SK-N-SH treated with all-trans-retinoic acid at 6 μM for 48 hours (cell line): Measurements from ENCODE around the gene IP6K3.

Experiments used
- ATAC-seq: fragments of 200-7000 bp; cut with Tn5 transposase; 3 replicates; pipeline ENCODE4 v1.9.1; 2020; ENCODE audit warnings: mild to moderate bottlenecking, moderate library complexity
- CSDC2 ChIP-seq: fragments of 250-450 bp; sonication (Bioruptor Pico); IDR thresholded peaks from 2 replicates; pipeline ENCODE4 v1.5.0; 2020; ENCODE audit warnings: mild to moderate bottlenecking, moderate library complexity
- ESRRG ChIP-seq: fragments of 250-450 bp; sonication (Bioruptor Pico); IDR thresholded peaks from 2 replicates; pipeline ENCODE4 v1.6.1; 2021; ENCODE audit warnings: mild to moderate bottlenecking
- GLIS3 ChIP-seq: fragments of 250-450 bp; sonication (Bioruptor Pico); IDR thresholded peaks from 2 replicates; pipeline ENCODE4 v1.5.0; 2020; ENCODE audit warnings: mild to moderate bottlenecking, moderate library complexity
- ISL1 ChIP-seq: fragments of 250-450 bp; sonication (Bioruptor Pico); IDR thresholded peaks from 2 replicates; pipeline ENCODE4 v2.1.2; 2022; ENCODE audit warnings: mild to moderate bottlenecking, moderate library complexity
- OSR1 ChIP-seq: fragments of 250-450 bp; sonication (Bioruptor Pico); IDR thresholded peaks from 2 replicates; pipeline ENCODE4 v1.8.0; 2022; ENCODE audit warnings: moderate library complexity, mild to moderate bottlenecking, inconsistent platforms
- PPARA ChIP-seq: fragments of 250-450 bp; sonication (Bioruptor Pico); IDR thresholded peaks from 2 replicates; pipeline ENCODE4 v1.5.0; 2020; ENCODE audit warnings: mild to moderate bottlenecking, borderline replicate concordance
- RARB ChIP-seq: fragments of 250-450 bp; sonication (Bioruptor Pico); IDR thresholded peaks from 2 replicates; pipeline ENCODE4 v1.8.0; 2021; ENCODE audit warnings: mild to moderate bottlenecking, moderate library complexity
- SNAI2 ChIP-seq: fragments of 250-450 bp; sonication (Bioruptor Pico); IDR thresholded peaks from 2 replicates; pipeline ENCODE4 v1.5.0; 2020; ENCODE audit warnings: mild to moderate bottlenecking, moderate library complexity
- TOX ChIP-seq: fragments of 250-450 bp; sonication (Bioruptor Pico); IDR thresholded peaks from 2 replicates; pipeline ENCODE4 v1.8.0; 2021; ENCODE audit warnings: mild to moderate bottlenecking, moderate library complexity, borderline replicate concordance
- ZC3H10 ChIP-seq: fragments of 250-450 bp; sonication (Bioruptor Pico); IDR thresholded peaks from 2 replicates; pipeline ENCODE4 v1.5.1; 2021; ENCODE audit warnings: mild to moderate bottlenecking, moderate library complexity
- ZFP3 ChIP-seq: fragments of 250-450 bp; sonication (Bioruptor Pico); IDR thresholded peaks from 2 replicates; pipeline ENCODE4 v1.5.0; 2020; ENCODE audit warnings: mild to moderate bottlenecking, moderate library complexity
- ZFP30 ChIP-seq: fragments of 450-650 bp; formaldehyde crosslinking; IDR thresholded peaks from 2 replicates; pipeline ENCODE4 v1.5.0; 2022; ENCODE audit warnings: mild to moderate bottlenecking, moderate library complexity
- ZNF565 ChIP-seq: fragments of 450-650 bp; formaldehyde crosslinking; conservative IDR thresholded peaks from 2 replicates; pipeline ENCODE4 v1.5.0; 2020; ENCODE audit warnings: low read depth, mild to moderate bottlenecking, moderate library complexity
- ZNF70 ChIP-seq: fragments of 450-650 bp; formaldehyde crosslinking; IDR thresholded peaks from 2 replicates; pipeline ENCODE4 v1.5.0; 2020; ENCODE audit warnings: mild to moderate bottlenecking, moderate library complexity
- ZNF8 ChIP-seq: fragments of 450-650 bp; formaldehyde crosslinking; IDR thresholded peaks from 2 replicates; pipeline ENCODE4 v1.5.0; 2020; ENCODE audit warnings: mild to moderate bottlenecking, moderate library complexity
- TF ChIP-seq, protein P1 (sequence below): fragments of 250-450 bp; sonication (Bioruptor Pico); IDR thresholded peaks from 2 replicates; pipeline ENCODE4 v1.8.0; 2020; ENCODE audit warnings: mild to moderate bottlenecking, moderate library complexity, borderline replicate concordance
- TF ChIP-seq, protein P2 (sequence below): fragments of 250-450 bp; sonication (Bioruptor Pico); IDR thresholded peaks from 2 replicates; pipeline ENCODE4 v1.5.1; 2021; ENCODE audit warnings: mild to moderate bottlenecking, moderate library complexity
- TF ChIP-seq, protein P3 (sequence below): fragments of 250-450 bp; sonication (Bioruptor Pico); IDR thresholded peaks from 2 replicates; pipeline ENCODE4 v1.8.0; 2021; ENCODE audit warnings: low read depth, mild to moderate bottlenecking, moderate library complexity, borderline replicate concordance
- TF ChIP-seq, protein P4 (sequence below): fragments of 250-450 bp; sonication (Bioruptor Pico); IDR thresholded peaks from 2 replicates; pipeline ENCODE4 v1.5.1; 2020; ENCODE audit warnings: low read depth, mild to moderate bottlenecking, moderate library complexity
- TF ChIP-seq, protein P5 (sequence below): fragments of 250-450 bp; sonication (Bioruptor Pico); IDR thresholded peaks from 2 replicates; pipeline ENCODE4 v1.5.0; 2020; ENCODE audit warnings: mild to moderate bottlenecking, moderate library complexity

IP6K3 gene

DNA sequence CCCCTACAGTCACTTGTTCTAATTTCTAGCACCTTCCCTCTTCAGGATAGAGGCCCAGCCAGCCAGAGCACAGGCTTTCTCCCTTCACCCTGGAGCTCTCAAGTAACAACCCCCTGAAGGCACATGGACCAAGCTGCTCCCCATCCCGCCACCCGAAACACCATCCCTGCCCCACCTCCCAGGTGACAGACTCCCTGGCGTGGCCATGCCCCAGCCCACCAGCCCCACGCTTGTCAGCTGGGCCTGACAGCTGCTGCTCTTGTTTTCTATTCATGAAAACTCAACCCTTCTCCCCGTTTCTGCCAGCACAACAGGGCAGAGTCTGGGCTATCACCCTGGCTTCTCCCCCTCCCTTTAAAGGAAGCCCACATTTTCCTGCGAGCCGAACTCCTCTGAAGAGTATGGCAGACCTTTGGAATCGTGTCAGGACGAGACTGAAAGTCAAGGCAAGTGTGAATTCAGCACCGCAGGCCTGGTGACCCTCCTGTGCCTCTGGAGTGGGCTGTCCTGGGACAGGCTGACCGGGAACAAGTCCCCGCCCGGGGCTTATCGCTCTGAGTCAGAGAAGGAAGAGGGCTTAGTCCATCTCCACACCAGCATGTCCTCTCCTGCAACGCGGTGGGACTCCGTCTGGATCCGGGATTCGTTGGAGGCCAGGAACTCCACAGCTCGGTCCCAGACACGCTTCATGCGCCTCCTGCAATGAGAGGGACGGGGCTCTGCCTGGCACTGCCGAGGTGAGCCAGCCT, 25.6 kb upstream of the IP6K3 start:
- TF ChIP-seq ZNF70 (CRISPR knock-in tag) = no peak
- TF ChIP-seq, protein P1, sequence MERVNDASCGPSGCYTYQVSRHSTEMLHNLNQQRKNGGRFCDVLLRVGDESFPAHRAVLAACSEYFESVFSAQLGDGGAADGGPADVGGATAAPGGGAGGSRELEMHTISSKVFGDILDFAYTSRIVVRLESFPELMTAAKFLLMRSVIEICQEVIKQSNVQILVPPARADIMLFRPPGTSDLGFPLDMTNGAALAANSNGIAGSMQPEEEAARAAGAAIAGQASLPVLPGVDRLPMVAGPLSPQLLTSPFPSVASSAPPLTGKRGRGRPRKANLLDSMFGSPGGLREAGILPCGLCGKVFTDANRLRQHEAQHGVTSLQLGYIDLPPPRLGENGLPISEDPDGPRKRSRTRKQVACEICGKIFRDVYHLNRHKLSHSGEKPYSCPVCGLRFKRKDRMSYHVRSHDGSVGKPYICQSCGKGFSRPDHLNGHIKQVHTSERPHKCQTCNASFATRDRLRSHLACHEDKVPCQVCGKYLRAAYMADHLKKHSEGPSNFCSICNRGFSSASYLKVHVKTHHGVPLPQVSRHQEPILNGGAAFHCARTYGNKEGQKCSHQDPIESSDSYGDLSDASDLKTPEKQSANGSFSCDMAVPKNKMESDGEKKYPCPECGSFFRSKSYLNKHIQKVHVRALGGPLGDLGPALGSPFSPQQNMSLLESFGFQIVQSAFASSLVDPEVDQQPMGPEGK (CRISPR knock-in tag) = no peak
- TF ChIP-seq ESRRG (CRISPR knock-in tag) = no peak
- TF ChIP-seq, protein P2, sequence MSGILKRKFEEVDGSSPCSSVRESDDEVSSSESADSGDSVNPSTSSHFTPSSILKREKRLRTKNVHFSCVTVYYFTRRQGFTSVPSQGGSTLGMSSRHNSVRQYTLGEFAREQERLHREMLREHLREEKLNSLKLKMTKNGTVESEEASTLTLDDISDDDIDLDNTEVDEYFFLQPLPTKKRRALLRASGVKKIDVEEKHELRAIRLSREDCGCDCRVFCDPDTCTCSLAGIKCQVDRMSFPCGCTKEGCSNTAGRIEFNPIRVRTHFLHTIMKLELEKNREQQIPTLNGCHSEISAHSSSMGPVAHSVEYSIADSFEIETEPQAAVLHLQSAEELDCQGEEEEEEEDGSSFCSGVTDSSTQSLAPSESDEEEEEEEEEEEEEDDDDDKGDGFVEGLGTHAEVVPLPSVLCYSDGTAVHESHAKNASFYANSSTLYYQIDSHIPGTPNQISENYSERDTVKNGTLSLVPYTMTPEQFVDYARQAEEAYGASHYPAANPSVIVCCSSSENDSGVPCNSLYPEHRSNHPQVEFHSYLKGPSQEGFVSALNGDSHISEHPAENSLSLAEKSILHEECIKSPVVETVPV (CRISPR knock-in tag) = no peak
- TF ChIP-seq, protein P3, sequence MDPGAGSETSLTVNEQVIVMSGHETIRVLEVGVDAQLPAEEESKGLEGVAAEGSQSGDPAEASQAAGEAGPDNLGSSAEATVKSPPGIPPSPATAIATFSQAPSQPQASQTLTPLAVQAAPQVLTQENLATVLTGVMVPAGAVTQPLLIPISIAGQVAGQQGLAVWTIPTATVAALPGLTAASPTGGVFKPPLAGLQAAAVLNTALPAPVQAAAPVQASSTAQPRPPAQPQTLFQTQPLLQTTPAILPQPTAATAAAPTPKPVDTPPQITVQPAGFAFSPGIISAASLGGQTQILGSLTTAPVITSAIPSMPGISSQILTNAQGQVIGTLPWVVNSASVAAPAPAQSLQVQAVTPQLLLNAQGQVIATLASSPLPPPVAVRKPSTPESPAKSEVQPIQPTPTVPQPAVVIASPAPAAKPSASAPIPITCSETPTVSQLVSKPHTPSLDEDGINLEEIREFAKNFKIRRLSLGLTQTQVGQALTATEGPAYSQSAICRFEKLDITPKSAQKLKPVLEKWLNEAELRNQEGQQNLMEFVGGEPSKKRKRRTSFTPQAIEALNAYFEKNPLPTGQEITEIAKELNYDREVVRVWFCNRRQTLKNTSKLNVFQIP = no peak
- no peak for TF ChIP-seq CSDC2
- no peak for TF ChIP-seq ZFP30 (CRISPR knock-in tag)
- TF ChIP-seq, protein P4, sequence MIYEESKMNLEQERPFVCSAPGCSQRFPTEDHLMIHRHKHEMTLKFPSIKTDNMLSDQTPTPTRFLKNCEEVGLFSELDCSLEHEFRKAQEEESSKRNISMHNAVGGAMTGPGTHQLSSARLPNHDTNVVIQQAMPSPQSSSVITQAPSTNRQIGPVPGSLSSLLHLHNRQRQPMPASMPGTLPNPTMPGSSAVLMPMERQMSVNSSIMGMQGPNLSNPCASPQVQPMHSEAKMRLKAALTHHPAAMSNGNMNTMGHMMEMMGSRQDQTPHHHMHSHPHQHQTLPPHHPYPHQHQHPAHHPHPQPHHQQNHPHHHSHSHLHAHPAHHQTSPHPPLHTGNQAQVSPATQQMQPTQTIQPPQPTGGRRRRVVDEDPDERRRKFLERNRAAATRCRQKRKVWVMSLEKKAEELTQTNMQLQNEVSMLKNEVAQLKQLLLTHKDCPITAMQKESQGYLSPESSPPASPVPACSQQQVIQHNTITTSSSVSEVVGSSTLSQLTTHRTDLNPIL = no peak
- TF ChIP-seq GLIS3 (CRISPR knock-in tag) = no peak
- TF ChIP-seq SNAI2 (CRISPR knock-in tag) = no peak
- TF ChIP-seq ZC3H10 (CRISPR knock-in tag) = no peak
- no peak for TF ChIP-seq ZNF565 (CRISPR knock-in tag)
- TF ChIP-seq ZNF8 (CRISPR knock-in tag) = no peak
- TF ChIP-seq PPARA (CRISPR knock-in tag) = no peak
- TF ChIP-seq OSR1 (CRISPR knock-in tag) = no peak
- TF ChIP-seq TOX (CRISPR knock-in tag) = no peak
- TF ChIP-seq ZFP3 (CRISPR knock-in tag) = no peak
- TF ChIP-seq, protein P5, sequence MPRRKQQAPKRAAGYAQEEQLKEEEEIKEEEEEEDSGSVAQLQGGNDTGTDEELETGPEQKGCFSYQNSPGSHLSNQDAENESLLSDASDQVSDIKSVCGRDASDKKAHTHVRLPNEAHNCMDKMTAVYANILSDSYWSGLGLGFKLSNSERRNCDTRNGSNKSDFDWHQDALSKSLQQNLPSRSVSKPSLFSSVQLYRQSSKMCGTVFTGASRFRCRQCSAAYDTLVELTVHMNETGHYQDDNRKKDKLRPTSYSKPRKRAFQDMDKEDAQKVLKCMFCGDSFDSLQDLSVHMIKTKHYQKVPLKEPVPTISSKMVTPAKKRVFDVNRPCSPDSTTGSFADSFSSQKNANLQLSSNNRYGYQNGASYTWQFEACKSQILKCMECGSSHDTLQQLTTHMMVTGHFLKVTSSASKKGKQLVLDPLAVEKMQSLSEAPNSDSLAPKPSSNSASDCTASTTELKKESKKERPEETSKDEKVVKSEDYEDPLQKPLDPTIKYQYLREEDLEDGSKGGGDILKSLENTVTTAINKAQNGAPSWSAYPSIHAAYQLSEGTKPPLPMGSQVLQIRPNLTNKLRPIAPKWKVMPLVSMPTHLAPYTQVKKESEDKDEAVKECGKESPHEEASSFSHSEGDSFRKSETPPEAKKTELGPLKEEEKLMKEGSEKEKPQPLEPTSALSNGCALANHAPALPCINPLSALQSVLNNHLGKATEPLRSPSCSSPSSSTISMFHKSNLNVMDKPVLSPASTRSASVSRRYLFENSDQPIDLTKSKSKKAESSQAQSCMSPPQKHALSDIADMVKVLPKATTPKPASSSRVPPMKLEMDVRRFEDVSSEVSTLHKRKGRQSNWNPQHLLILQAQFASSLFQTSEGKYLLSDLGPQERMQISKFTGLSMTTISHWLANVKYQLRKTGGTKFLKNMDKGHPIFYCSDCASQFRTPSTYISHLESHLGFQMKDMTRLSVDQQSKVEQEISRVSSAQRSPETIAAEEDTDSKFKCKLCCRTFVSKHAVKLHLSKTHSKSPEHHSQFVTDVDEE (CRISPR knock-in tag) = no peak
- no peak for ATAC-seq

DNA sequence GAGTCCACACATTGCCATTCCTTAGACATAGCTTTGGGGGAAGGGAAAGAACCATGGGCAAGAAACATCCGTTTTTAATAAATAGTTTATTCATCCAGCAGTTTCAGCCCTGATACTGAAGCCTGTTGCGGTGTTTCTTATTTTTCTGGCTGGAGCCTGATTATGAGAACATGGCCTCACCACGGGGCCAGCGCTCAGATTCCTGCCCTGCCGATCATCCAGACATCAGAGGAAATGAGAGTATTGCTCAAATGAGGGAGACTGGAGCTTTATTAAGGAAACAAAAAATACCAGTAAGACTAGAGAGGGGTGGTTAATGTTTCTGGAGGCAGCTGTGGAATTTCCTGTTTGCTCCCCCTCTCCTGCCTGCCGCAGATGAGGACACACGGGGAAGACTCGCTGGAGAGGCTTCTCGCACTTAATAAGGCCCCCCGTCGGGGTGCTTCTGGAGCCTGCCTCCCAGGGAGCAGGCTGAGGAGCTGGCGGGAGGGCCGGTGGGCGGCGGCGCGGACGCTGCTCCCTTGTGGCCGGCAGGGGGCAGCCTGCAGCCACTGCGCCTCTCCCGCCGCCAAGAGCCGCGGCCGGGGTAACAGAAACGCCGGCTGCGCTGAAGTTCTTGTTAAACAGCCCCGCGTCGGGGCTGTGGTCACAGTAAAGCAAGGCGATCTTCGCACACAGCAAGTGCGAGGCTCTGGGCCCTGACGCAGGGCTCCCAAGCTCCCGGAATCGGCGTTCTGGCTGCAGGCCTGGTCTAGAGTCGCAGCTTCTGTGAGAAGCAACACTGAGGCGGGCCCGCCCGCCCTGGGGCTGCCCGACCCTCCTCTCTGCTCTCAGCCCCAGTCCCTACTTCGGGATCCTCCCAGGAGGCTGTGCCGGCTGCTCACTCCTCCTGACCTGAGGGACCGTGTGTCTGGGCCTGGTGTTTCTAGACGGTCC, 24.7 kb upstream of the IP6K3 start:
- TF ChIP-seq TOX (CRISPR knock-in tag) (no peak), ISL1 (CRISPR knock-in tag) (no peak), CSDC2 (no peak), ZNF8 (CRISPR knock-in tag) (no peak), SNAI2 (CRISPR knock-in tag) (no peak), GLIS3 (CRISPR knock-in tag) (no peak), ESRRG (CRISPR knock-in tag) (no peak), ZC3H10 (CRISPR knock-in tag) (no peak), RARB (CRISPR knock-in tag) (no peak)
- TF ChIP-seq, protein P1 (CRISPR knock-in tag) = no peak
- peak; percentile 76 for ATAC-seq
